HCT116 (cell line): ENCODE data around the gene MAP3K20.

Source experiments
- CEBPB ChIP-seq: IDR thresholded peaks from 2 replicates; pipeline ENCODE4 v1.6.1; 2012; ENCODE audit warnings: low read depth
- CTCF ChIP-seq, 3 experiments: fragments of 200-600 bp in 1 of 3; sonication (generic) in 1 of 3; IDR thresholded peaks in 2 of 3; conservative IDR thresholded peaks in 1 of 3; 2 replicates each; pipeline ENCODE4 v1.5.1; 2012 to 2017; ENCODE audit warnings: low read depth in 2 of 3, low read length in 2 of 3, antibody characterized with exemption in 1 of 3, borderline replicate concordance in 1 of 3, control low read depth in 1 of 3, mild to moderate bottlenecking in 1 of 3, mixed read lengths in 1 of 3, mixed run types in 1 of 3, moderate library complexity in 1 of 3; ENCODE audit not compliant: insufficient read depth in 1 of 3
- EZH2 ChIP-seq: fragments of 200-600 bp; sonication (generic); IDR thresholded peaks from 2 replicates; pipeline ENCODE4 v1.6.1; 2017; ENCODE audit warnings: antibody characterized with exemption, mixed run types
- EZH2phosphoT487 ChIP-seq: fragments of 200-600 bp; IDR thresholded peaks from 2 replicates; pipeline ENCODE4 v1.6.1; 2018; ENCODE audit warnings: antibody characterized with exemption, borderline replicate concordance
- JUND ChIP-seq: IDR thresholded peaks from 2 replicates; pipeline ENCODE4 v1.6.1; 2012
- POLR2A ChIP-seq: IDR thresholded peaks from 2 replicates; pipeline ENCODE4 v1.7.0; 2011; ENCODE audit warnings: borderline replicate concordance; ENCODE audit not compliant: insufficient read depth, insufficient read length; ENCODE audit errors: extremely low read depth
- POLR2AphosphoS5 ChIP-seq: IDR thresholded peaks from 2 replicates; pipeline ENCODE4 v1.6.1; 2011; ENCODE audit warnings: mild to moderate bottlenecking, low read depth, low read length, moderate library complexity
- RAD21 ChIP-seq: IDR thresholded peaks from 2 replicates; pipeline ENCODE4 v1.6.1; 2012; ENCODE audit warnings: low read depth, mild to moderate bottlenecking
- REST ChIP-seq: IDR thresholded peaks from 2 replicates; pipeline ENCODE4 v1.6.1; 2012; ENCODE audit warnings: low read depth
- SP1 ChIP-seq: IDR thresholded peaks from 2 replicates; pipeline ENCODE4 v1.6.1; 2012; ENCODE audit warnings: low read depth
- TCF7L2 ChIP-seq: IDR thresholded peaks from 2 replicates; pipeline ENCODE4 v1.7.0; 2011; ENCODE audit warnings: borderline replicate concordance, inconsistent platforms; ENCODE audit not compliant: insufficient read depth, insufficient read length; ENCODE audit errors: extremely low read depth
- ZBTB33 ChIP-seq: IDR thresholded peaks from 2 replicates; pipeline ENCODE4 v1.6.1; 2011; ENCODE audit warnings: mild to moderate bottlenecking, low read length, moderate library complexity; ENCODE audit not compliant: insufficient replicate concordance; ENCODE audit errors: extremely low read depth

DNA sequence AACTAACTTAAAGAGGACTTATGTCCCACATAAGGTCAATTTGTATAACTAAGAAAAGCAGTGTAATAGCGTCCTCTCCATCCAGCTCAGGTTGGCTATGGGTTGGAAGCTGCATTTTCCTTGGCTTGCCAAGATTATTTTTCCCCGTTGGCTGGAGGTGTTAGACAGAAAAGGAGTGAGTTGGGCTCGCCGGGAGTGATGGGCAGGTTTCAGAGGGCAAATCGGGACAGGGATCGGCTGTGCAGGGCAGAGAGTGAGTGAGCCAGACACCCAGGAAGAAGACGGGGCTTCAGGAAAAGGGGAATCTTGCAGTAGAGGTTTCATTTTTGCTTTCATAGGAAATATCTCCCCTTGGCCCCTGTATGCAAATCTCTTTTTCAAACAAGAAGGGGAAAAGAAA, 41.5 kb upstream of the MAP3K20 start:
- no peak for TF ChIP-seq POLR2A
- no peak for TF ChIP-seq EZH2phosphoT487
- TF ChIP-seq REST: no peak
- no peak for TF ChIP-seq CEBPB
- TF ChIP-seq CTCF (IDR thresholded peaks at IDR 0.05 in 2 of 3, conservative IDR thresholded peaks at IDR 0.05 in 1 of 3; ENCODE audit: borderline replicate concordance in 1 of 3, insufficient read depth in 1 of 3, low read depth in 2 of 3, low read length in 2 of 3): no peak
- TF ChIP-seq POLR2AphosphoS5: no peak
- TF ChIP-seq RAD21: no peak
- TF ChIP-seq SP1: no peak
- no peak for TF ChIP-seq TCF7L2
- no peak for TF ChIP-seq JUND
- no peak for TF ChIP-seq EZH2
- no peak for TF ChIP-seq ZBTB33
